ENCODE results near the gene NWD2.
A peak's percentile ranks its signal among the peaks of the same experiment; 100 is the strongest.

The NWD2 gene

GRCh38 chr4:37441231-37442061 lies 196.9 kb downstream of the NWD2 start:
- no peak for DNase-seq

- DNase-seq = no peak
These were observed 197.4 kb downstream of the NWD2 start for GRCh38 chr4:37442062-37442323.

- DNase-seq = no peak
These were observed 198.6 kb downstream of the NWD2 start for GRCh38 chr4:37443137-37443536.

- DNase-seq = no peak
These were observed 200.5 kb downstream of the NWD2 start for GRCh38 chr4:37445023-37445422.

GRCh38 chr4:37446016-37446415 lies 201.5 kb downstream of the NWD2 start:
- no peak for DNase-seq

GRCh38 chr4:37447886-37448285 lies 203.3 kb downstream of the NWD2 start:
- no peak for DNase-seq

GRCh38 chr4:37450309-37450708 lies 205.8 kb downstream of the NWD2 start:
- DNase-seq = no peak

- no peak for DNase-seq
These were observed 206.4 kb downstream of the NWD2 start for GRCh38 chr4:37450911-37451310.

GRCh38 chr4:37451656-37452055 lies 207.1 kb downstream of the NWD2 start:
- no peak for DNase-seq

- DNase-seq = peak; percentile 35
These were observed 208.4 kb downstream of the NWD2 start for GRCh38 chr4:37452952-37453280.

- DNase-seq = no peak
These were observed 208.9 kb downstream of the NWD2 start for GRCh38 chr4:37453281-37453998.

- no peak for DNase-seq
These were observed 209.7 kb downstream of the NWD2 start for GRCh38 chr4:37453999-37454800.

- DNase-seq = no peak
These were observed 211.0 kb downstream of the NWD2 start for GRCh38 chr4:37455301-37456131.

GRCh38 chr4:37461801-37462200 lies 217.3 kb downstream of the NWD2 start:
- no peak for DNase-seq

- DNase-seq = no peak
These were observed 218.7 kb downstream of the NWD2 start for GRCh38 chr4:37463033-37463856.

GRCh38 chr4:37464373-37465128 lies 220.0 kb downstream of the NWD2 start:
- DNase-seq = no peak

- DNase-seq = no peak
These were observed 220.8 kb downstream of the NWD2 start for GRCh38 chr4:37465296-37465695.

GRCh38 chr4:37465845-37466244 lies 221.3 kb downstream of the NWD2 start:
- DNase-seq = no peak

- DNase-seq = no peak
These were observed 222.7 kb downstream of the NWD2 start for GRCh38 chr4:37467223-37467622.

GRCh38 chr4:37467824-37468223 lies 223.3 kb downstream of the NWD2 start:
- no peak for DNase-seq

GRCh38 chr4:37469286-37469685 lies 224.7 kb downstream of the NWD2 start:
- no peak for DNase-seq
